Spleen (tissue), 13 donors: ENCODE measurements around the gene PRKG2. TPM values are rescaled to one million over a fixed set of nuclear protein-coding genes. Genes with fewer than 3 reads are reported as not detected.

Experiments used
- DNase-seq: peaks from one replicate; pipeline ENCODE4 v3.0.0-alpha.2; 2020
- H3K27ac ChIP-seq, 8 donors: fragments of 200-600 bp; sonication (generic) in 7 of 8; 1 replicate in 4 of 8; 2 replicates in 4 of 8; pipeline versions ENCODE4 v1.5.0 to v1.8.0; 2016 to 2021; ENCODE audit warnings: inconsistent platforms in 4 of 8, mild to moderate bottlenecking in 4 of 8, moderate library complexity in 1 of 8
- H3K27me3 ChIP-seq, 7 donors: fragments of 200-600 bp; sonication (generic) in 6 of 7; replicated peaks in 1 of 7; 1 replicate in 4 of 7; 2 replicates in 3 of 7; pipeline versions ENCODE4 v1.5.0 to v1.8.0; 2016 to 2021; ENCODE audit warnings: inconsistent platforms in 3 of 7, mild to moderate bottlenecking in 1 of 7
- H3K36me3 ChIP-seq, 6 donors: fragments of 200-600 bp; sonication (generic) in 5 of 6; 1 replicate in 4 of 6; 2 replicates in 2 of 6; pipeline versions ENCODE4 v1.5.0 to v1.8.0; 2016 to 2021; ENCODE audit warnings: inconsistent platforms in 2 of 6
- H3K4me1 ChIP-seq, 6 donors: fragments of 200-600 bp; sonication (generic) in 5 of 6; 1 replicate in 3 of 6; 2 replicates in 3 of 6; pipeline versions ENCODE4 v1.5.0 to v1.8.0; 2016 to 2021; ENCODE audit warnings: inconsistent platforms in 3 of 6
- H3K4me3 ChIP-seq, 8 donors: fragments of 200-600 bp; sonication (generic) in 7 of 8; 1 replicate in 4 of 8; 2 replicates in 4 of 8; pipeline versions ENCODE4 v1.5.0 to v1.8.0; 2016 to 2021; ENCODE audit warnings: inconsistent platforms in 4 of 8, mild to moderate bottlenecking in 4 of 8, moderate library complexity in 2 of 8
- H3K9me3 ChIP-seq, 8 donors: fragments of 200-600 bp; sonication (generic) in 7 of 8; 1 replicate in 4 of 8; 2 replicates in 4 of 8; pipeline versions ENCODE4 v1.5.0 to v1.8.0; 2016 to 2021; ENCODE audit warnings: inconsistent platforms in 4 of 8
- CTCF ChIP-seq, 11 experiments: fragments of 200-600 bp in 7 of 11; fragments of 450-650 bp in 4 of 11; sonication (generic) in 4 of 11; IDR thresholded peaks in 8 of 11; conservative IDR thresholded peaks in 3 of 11; 1 replicate in 7 of 11; 2 replicates in 4 of 11; pipeline versions ENCODE4 v1.4.0 to v1.8.0; 2016 to 2021; ENCODE audit warnings: antibody characterized with exemption in 11 of 11, inconsistent platforms in 4 of 11, mild to moderate bottlenecking in 1 of 11
- POLR2A ChIP-seq, 3 donors: fragments of 450-650 bp; IDR thresholded peaks; one replicate each; pipeline ENCODE4 v1.5.1; 2017; ENCODE audit warnings: antibody characterized with exemption in 3 of 3, mild to moderate bottlenecking in 1 of 3
- POLR2AphosphoS5 ChIP-seq, 3 donors: sonication (generic); formaldehyde crosslinking; IDR thresholded peaks; one replicate each; pipeline ENCODE4 v1.5.1; 2017; ENCODE audit warnings: antibody characterized with exemption in 3 of 3
- WGBS, 5 donors: extraction: QIAGEN DNeasy Blood & Tissue Kit in 3 of 5; methylation state at CpG; one replicate each; pipeline versions ENCODE4 v1.1.5 to v1.1.7; 2013 to 2018; 5-methylcytosine and 5-hydroxymethylcytosine counted together
- intact Hi-C: fragments of 100-400 bp; cut with DNase I; formaldehyde crosslinking; loops from one replicate; pipeline ENCODE4 v1.15.0; 2023; ENCODE audit warnings: low total_unique reads
- long read RNA-seq, 2 donors: transcript quantifications; one replicate each; lab custom pipeline, GENCODE V29; 2026
- polyA plus RNA-seq, 3 donors: library from polyadenylated mRNA; stranded (reverse); fragments of 200-250 nt; gene quantifications; one replicate each; pipeline ENCODE4 v1.2.1, GENCODE V29; 2013
- total RNA-seq, 7 donors: library from RNA; depleted of rRNA in 3 of 7; stranded (reverse); fragments of >200 nt in 3 of 7; fragmentation: NEBNext Ultra II Directional in 4 of 7; extraction: Animal tissue kit (Norgen Biotek cat#: 25700) in 4 of 7; gene quantifications; one replicate each; pipeline versions ENCODE4 v1.1.0 to v1.2.1, GENCODE V29; 2016 to 2021
- donor health status: healthy with polysubstance abuse.
- donor health status: DM: no; HTN: no; CAD: no; lungs with moderate emphysema.
- donor health status: DM: no; HTN: no; CAD: no.
- donor health status: Bipolar disorder and iron deficiency.
- donor health status: healthy.
- donor health status: DM: no; HTN: no; CAD: no.
- donor health status: DM: yes; HTN: yes; CAD: no.

PRKG2 gene
- under 1 TPM; 0.10 to 0.51 (median 0.36) TPM for total RNA-seq
- under 1 TPM; 0.06 to 0.14 (median 0.11) TPM for polyA plus RNA-seq
- long read RNA-seq, donor 1, result 0 reads
- long read RNA-seq, donor 2, result 0 reads

GRCh38 chr4:81214881-81215868, at the start of gene PRKG2:
PRKG2 (minus strand) TSS chr4:81215222; CDS start chr4:81205047, 10,175 bp downstream.
- no peak for TF ChIP-seq POLR2A (IDR thresholded peaks at IDR 0.05)
- TF ChIP-seq POLR2AphosphoS5 (IDR thresholded peaks at IDR 0.05), result no peak
- no peak for TF ChIP-seq CTCF (IDR thresholded peaks at IDR 0.05 in 8 of 11, conservative IDR thresholded peaks at IDR 0.05 in 3 of 11)
- DNase-seq, result peak; percentile 66
- peak within 1 kb of the TSS in 5 of 8 donors; percentile 9 to 58 (median 17) for H3K4me3 ChIP-seq
- 2 to 5% (median 2%) methylated on average over 27 to 75 of the region's 75 CpGs for WGBS, 5 donors
- H3K27me3 ChIP-seq, result peaks cover 0 to 64% (median 29%) of the 10 kb centered on the region in 7 donors
- intact Hi-C loops, result no loop called here
- no peaks in the 10 kb centered on the region for H3K9me3 ChIP-seq
- H3K4me1 ChIP-seq, result peaks cover 0 to 17% (median 12%) of the 10 kb centered on the region in 6 donors
- H3K36me3 ChIP-seq, result no peaks in the 10 kb centered on the region
- H3K27ac ChIP-seq, result no peak within 1 kb of the TSS

GRCh38 chr4:81260443-81261101, 45.5 kb upstream of the PRKG2 start:
- H3K9me3 ChIP-seq, result no peaks in the 10 kb centered on the region
- DNase-seq, result no peak
- TF ChIP-seq CTCF (IDR thresholded peaks at IDR 0.05 in 8 of 11, conservative IDR thresholded peaks at IDR 0.05 in 3 of 11) (peak in 1 of 11 experiments; percentile 14), POLR2AphosphoS5 (IDR thresholded peaks at IDR 0.05) (no peak)
- no peaks in the 10 kb centered on the region for H3K36me3 ChIP-seq
- no peak overlapping the region for H3K4me3 ChIP-seq
- intact Hi-C loops, result no loop called here
- H3K4me1 ChIP-seq, result no peaks in the 10 kb centered on the region
- WGBS, 5 donors, result 76 to 90% (median 82%) methylated on average over 10 of the region's 10 CpGs
- H3K27ac ChIP-seq, result no peak overlapping the region
- H3K27me3 ChIP-seq, result no peaks in the 10 kb centered on the region

- H3K4me3 ChIP-seq, result no peak overlapping the region
These were observed 44.0 kb upstream of the PRKG2 start for GRCh38 chr4:81258841-81259550.

More at GRCh38 chr4:81258841-81259550, 44.0 kb upstream of the PRKG2 start:
- H3K36me3 ChIP-seq, result no peaks in the 10 kb centered on the region
- TF ChIP-seq POLR2A (IDR thresholded peaks at IDR 0.05), result no peak
- no peak for TF ChIP-seq POLR2AphosphoS5 (IDR thresholded peaks at IDR 0.05)
- TF ChIP-seq CTCF (IDR thresholded peaks at IDR 0.05 in 8 of 11, conservative IDR thresholded peaks at IDR 0.05 in 3 of 11), result no peak
- no peaks in the 10 kb centered on the region for H3K9me3 ChIP-seq
- DNase-seq, result no peak
- intact Hi-C loops, result no loop called here
- no peaks in the 10 kb centered on the region for H3K27me3 ChIP-seq
- H3K27ac ChIP-seq, result no peak overlapping the region
- no peaks in the 10 kb centered on the region for H3K4me1 ChIP-seq
